ENCODE measurements around the gene CT47C1. TPM values are rescaled to one million over a fixed set of nuclear protein-coding genes. Genes with fewer than 3 reads are reported as not detected.

Gene CT47C1
- total RNA-seq, 1 experiment from 2014 or later = not detected

- Mint-ChIP-seq H3K27ac (ENCODE audit: unreplicated experiment) (no peak overlapping the region), H3K27me3 (ENCODE audit: unreplicated experiment) (peaks cover 28% of the 10 kb centered on the region), H3K4me3 (ENCODE audit: low read depth, unreplicated experiment) (no peak overlapping the region), H3K36me3 (ENCODE audit: insufficient read depth, unreplicated experiment) (no peaks in the 10 kb centered on the region), H3K4me1 (ENCODE audit: low read depth, unreplicated experiment) (no peaks in the 10 kb centered on the region), H3K9me3 (ENCODE audit: low read depth, unreplicated experiment) (no peaks in the 10 kb centered on the region)
- no peak for DNase-seq
- no TSS peak for BruUV-seq (replicated peaks)
- intact Hi-C loops (cut with micrococcal nuclease; ENCODE audit: unreplicated experiment) = no loop called here
- CTCF ChIA-PET = no interaction called here
- TF ChIP-seq, protein P1, sequence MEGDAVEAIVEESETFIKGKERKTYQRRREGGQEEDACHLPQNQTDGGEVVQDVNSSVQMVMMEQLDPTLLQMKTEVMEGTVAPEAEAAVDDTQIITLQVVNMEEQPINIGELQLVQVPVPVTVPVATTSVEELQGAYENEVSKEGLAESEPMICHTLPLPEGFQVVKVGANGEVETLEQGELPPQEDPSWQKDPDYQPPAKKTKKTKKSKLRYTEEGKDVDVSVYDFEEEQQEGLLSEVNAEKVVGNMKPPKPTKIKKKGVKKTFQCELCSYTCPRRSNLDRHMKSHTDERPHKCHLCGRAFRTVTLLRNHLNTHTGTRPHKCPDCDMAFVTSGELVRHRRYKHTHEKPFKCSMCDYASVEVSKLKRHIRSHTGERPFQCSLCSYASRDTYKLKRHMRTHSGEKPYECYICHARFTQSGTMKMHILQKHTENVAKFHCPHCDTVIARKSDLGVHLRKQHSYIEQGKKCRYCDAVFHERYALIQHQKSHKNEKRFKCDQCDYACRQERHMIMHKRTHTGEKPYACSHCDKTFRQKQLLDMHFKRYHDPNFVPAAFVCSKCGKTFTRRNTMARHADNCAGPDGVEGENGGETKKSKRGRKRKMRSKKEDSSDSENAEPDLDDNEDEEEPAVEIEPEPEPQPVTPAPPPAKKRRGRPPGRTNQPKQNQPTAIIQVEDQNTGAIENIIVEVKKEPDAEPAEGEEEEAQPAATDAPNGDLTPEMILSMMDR (IDR thresholded peaks at IDR 0.05; ENCODE audit: unreplicated experiment) = no peak
These were observed 41.8 kb upstream of the CT47C1 start for GRCh38 chrX:119030990-119031389.

DNA sequence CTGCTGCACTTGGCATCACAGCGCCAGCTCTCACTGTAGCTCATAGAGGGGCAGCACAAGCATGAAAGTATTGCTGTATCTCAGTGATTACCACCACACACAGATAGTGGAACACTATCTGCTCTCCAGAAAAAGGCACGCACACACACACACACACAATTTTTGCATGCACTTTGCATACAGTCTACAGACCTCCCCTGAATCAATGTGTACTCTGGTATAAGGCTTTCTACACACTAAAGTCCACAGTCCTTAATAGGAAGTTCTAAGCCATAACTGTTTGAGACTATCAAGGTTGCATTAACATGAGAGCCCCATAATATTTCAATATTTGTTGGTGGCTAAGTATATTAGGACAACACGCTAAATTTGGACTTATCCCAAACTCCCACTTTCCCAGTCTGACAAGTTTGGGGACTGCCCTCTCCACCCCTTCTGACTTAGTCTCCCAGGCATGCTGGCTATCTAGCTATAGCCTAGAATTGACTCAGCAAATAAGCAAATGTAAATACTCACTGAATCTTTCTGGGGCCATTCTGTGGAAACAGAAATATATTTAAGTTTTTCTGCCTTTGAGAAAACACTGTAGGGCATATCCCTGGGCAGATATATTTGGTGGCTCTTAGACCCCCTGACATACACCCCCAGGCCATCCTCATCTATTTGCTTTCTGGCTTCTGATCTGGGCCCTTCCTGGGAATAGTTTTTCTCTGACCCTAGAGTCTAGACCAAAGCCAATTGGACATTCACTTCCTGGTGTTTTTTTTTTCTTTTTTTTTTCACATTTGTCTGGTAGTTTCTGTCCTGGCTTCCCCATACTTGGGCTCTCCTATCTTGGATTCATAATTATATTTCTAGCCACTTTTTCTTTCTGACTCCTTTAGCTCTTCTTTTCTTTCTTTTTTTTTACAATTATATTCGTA, 36.4 kb upstream of the CT47C1 start:
- intact Hi-C loops (cut with micrococcal nuclease; ENCODE audit: unreplicated experiment) = no loop called here
- H3K4me1 Mint-ChIP-seq (ENCODE audit: low read depth, unreplicated experiment) = peaks cover 8% of the 10 kb centered on the region
- CTCF ChIA-PET = interaction anchor here (0.6 kb wide), 1 partner anchor 218 kb away, joined by 3 read pairs; no protein-coding TSS in a partner anchor
- DNase-seq = no peak
- TF ChIP-seq, protein P1 (IDR thresholded peaks at IDR 0.05; ENCODE audit: unreplicated experiment) = no peak
- no TSS peak for BruUV-seq (replicated peaks)
- no peaks in the 10 kb centered on the region for H3K9me3 Mint-ChIP-seq (ENCODE audit: low read depth, unreplicated experiment)
- H3K4me3 Mint-ChIP-seq (ENCODE audit: low read depth, unreplicated experiment) = no peak overlapping the region
- no peak overlapping the region for H3K27ac Mint-ChIP-seq (ENCODE audit: unreplicated experiment)
- peaks cover 22% of the 10 kb centered on the region for H3K27me3 Mint-ChIP-seq (ENCODE audit: unreplicated experiment)
- H3K36me3 Mint-ChIP-seq (ENCODE audit: insufficient read depth, unreplicated experiment) = no peaks in the 10 kb centered on the region

DNA sequence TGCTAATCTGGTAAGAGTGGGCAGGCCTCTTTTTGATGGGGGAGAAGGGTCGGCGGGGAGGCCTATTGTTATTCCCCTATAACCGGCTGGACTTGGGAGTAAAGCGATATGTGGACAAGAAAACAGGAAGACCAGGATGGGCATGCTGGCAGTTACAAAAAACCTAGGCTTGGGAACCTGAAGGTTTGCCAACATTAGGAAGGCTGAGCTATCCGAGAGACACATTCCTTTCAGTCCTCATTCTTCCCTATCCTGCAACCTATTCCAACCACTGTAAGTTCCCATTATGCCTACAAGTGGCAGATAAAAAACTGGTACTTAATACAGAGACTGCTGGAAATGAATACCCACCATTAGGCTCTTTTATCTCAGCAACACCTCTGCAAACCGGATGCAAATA, 32.4 kb upstream of the CT47C1 start:
- TF ChIP-seq, protein P1 (IDR thresholded peaks at IDR 0.05; ENCODE audit: unreplicated experiment) = no peak
- Mint-ChIP-seq H3K36me3 (ENCODE audit: insufficient read depth, unreplicated experiment) (no peaks in the 10 kb centered on the region), H3K27me3 (ENCODE audit: unreplicated experiment) (no peaks in the 10 kb centered on the region), H3K27ac (ENCODE audit: unreplicated experiment) (no peak overlapping the region), H3K4me3 (ENCODE audit: low read depth, unreplicated experiment) (no peak overlapping the region), H3K9me3 (ENCODE audit: low read depth, unreplicated experiment) (no peaks in the 10 kb centered on the region), H3K4me1 (ENCODE audit: low read depth, unreplicated experiment) (peaks cover 19% of the 10 kb centered on the region)
- no peak for DNase-seq
- intact Hi-C loops (cut with micrococcal nuclease; ENCODE audit: unreplicated experiment) = no loop called here
- CTCF ChIA-PET = no interaction called here
- no TSS peak for BruUV-seq (replicated peaks)

DNA sequence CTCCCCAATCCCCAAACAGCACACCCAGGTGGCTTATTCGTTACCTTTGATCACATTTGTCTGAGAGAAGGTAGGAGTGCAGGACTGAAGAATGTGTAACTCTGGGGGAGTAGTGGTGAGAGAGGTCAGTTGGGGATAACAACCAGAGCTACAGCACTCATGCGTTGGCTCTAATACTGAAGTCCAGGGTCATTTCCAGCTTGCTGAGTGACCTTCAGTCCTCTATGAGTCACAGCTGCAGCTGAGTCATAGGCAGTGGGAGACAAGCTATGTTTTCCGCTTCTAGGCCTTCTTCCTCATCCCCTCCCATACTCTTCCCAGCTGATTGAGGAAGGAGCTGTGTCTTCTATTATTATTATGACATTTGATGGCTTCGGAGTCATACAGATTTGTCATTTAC, 31.6 kb upstream of the CT47C1 start:
- intact Hi-C loops (cut with micrococcal nuclease; ENCODE audit: unreplicated experiment) = no loop called here
- peak; percentile 29 for DNase-seq
- no peak overlapping the region for H3K4me3 Mint-ChIP-seq (ENCODE audit: low read depth, unreplicated experiment)
- H3K9me3 Mint-ChIP-seq (ENCODE audit: low read depth, unreplicated experiment) = no peaks in the 10 kb centered on the region
- no peak overlapping the region for H3K27ac Mint-ChIP-seq (ENCODE audit: unreplicated experiment)
- CTCF ChIA-PET = interaction anchor here (0.6 to 0.9 kb wide), 3 partner anchors 26 to 411 kb away, joined by 3 to 8 read pairs (median 4); no protein-coding TSS in a partner anchor
- H3K27me3 Mint-ChIP-seq (ENCODE audit: unreplicated experiment) = no peaks in the 10 kb centered on the region
- TF ChIP-seq, protein P1 (IDR thresholded peaks at IDR 0.05; ENCODE audit: unreplicated experiment) = no peak
- BruUV-seq (replicated peaks) = no TSS peak
- H3K36me3 Mint-ChIP-seq (ENCODE audit: insufficient read depth, unreplicated experiment) = no peaks in the 10 kb centered on the region
- peaks cover 19% of the 10 kb centered on the region for H3K4me1 Mint-ChIP-seq (ENCODE audit: low read depth, unreplicated experiment)

Data from Calu3 (cell line).